Lower leg skin (tissue), 4 donors: ENCODE measurements around the gene PHF21A. TPM values are rescaled to one million over a fixed set of nuclear protein-coding genes. Genes with fewer than 3 reads are reported as not detected.

Experiments used
- total RNA-seq, 4 donors: library from RNA; depleted of rRNA; stranded (reverse); fragments of >200 nt; gene quantifications; one replicate each; pipeline ENCODE4 v1.1.0, GENCODE V29; 2016

The PHF21A gene
- total RNA-seq, 4 donors from 2014 or later = 16.4 to 52.4 (median 31.5) TPM

Other genes starting within 250 kb of the PHF21A start
- gene MAPK8IP1, start 235.8 kb downstream of the PHF21A start, total RNA-seq = 1 to 10 TPM; 4.6 to 6.5 (median 5.4) TPM
- 1 to 10 TPM in 1 of 4 donors, under 1 TPM in 1, not detected in 2; 0.91 to 2.3 TPM for gene FREY1, start 214.2 kb downstream of the PHF21A start, total RNA-seq
- gene PEX16, start 203.6 kb downstream of the PHF21A start, total RNA-seq = 10 to 100 TPM; 36.7 to 52.8 (median 41.2) TPM
- gene LARGE2, start 198.8 kb downstream of the PHF21A start, total RNA-seq = 10 to 100 TPM; 20.7 to 30.1 (median 25.9) TPM
- 1 to 10 TPM in 1 of 4 donors, under 1 TPM in 3; 0.15 to 2.3 (median 0.54) TPM for gene CREB3L1, start 156.2 kb upstream of the PHF21A start, total RNA-seq
- 10 to 100 TPM; 41.8 to 86.4 (median 60.3) TPM for gene DGKZ, start 226.0 kb upstream of the PHF21A start, total RNA-seq